Measurements from ENCODE around the gene HTRA3.

Gene HTRA3

GRCh38 chr4:8273450-8273849 is 3.9 kb downstream of the HTRA3 start:
- Histone ChIP-seq H3K9me3 (ENCODE audit: control insufficient read depth in 5 of 5, low read length in 5 of 5) (no peaks in the 10 kb centered on the region), H3K27ac (ENCODE audit: low read depth, low read length) (no peak overlapping the region), H3K36me3 (ENCODE audit: control insufficient read depth in 5 of 5, insufficient read depth in 5 of 5, low read length in 5 of 5) (no peaks in the 10 kb centered on the region), H3K4me3 (ENCODE audit: low read depth in 1 of 5, low read length in 5 of 5) (peak overlapping the region in 2 of 5 donors; percentile 61 to 71), H3K4me1 (ENCODE audit: control insufficient read depth in 5 of 5, insufficient read depth in 5 of 5, low read length in 5 of 5) (peaks cover 13 to 92% (median 67%) of the 10 kb centered on the region in 5 donors), H3K27me3 (ENCODE audit: control insufficient read depth in 5 of 5, insufficient read depth in 4 of 5, low read length in 5 of 5) (peaks cover 0 to 8% (median 5%) of the 10 kb centered on the region in 5 donors), H3K9ac (ENCODE audit: low read length in 5 of 5) (no peak overlapping the region)

DNA sequence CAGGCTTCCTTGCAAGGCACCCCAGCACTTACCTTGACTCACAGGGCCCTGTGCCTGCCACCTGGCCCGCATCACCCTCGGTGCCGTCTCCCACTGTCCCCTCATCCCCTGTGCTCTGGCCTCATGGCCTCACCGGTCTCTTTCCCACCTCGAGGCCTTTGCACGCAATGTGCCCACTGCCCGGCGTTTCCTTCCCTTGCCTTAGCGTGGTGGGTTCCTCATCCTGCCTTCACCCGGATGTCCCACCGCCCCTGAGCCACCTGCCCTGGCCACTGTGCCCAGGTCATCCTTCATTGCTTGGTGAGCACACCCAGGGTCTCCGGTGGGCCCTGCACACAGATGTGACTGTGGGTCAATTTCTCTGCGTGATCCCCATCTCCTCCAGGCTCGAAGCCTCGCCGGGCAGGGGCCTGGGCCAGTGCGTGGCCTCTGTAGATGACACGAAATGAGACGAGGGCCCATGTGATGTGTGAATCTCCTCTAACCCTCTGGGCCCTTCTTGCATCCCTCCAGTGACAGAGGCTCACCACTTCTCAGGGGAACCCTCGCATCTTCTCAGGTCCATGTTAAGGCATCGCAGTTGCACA is 4.6 kb downstream of the HTRA3 start:
- no peak overlapping the region for H3K27ac ChIP-seq (ENCODE audit: low read depth, low read length)
- no peak overlapping the region for H3K9ac ChIP-seq (ENCODE audit: low read length in 5 of 5)
- peaks cover 13 to 93% (median 70%) of the 10 kb centered on the region in 5 donors for H3K4me1 ChIP-seq (ENCODE audit: control insufficient read depth in 5 of 5, insufficient read depth in 5 of 5, low read length in 5 of 5)
- peak overlapping the region in 1 of 5 donors; percentile 11 for H3K4me3 ChIP-seq (ENCODE audit: low read depth in 1 of 5, low read length in 5 of 5)
- H3K36me3 ChIP-seq (ENCODE audit: control insufficient read depth in 5 of 5, insufficient read depth in 5 of 5, low read length in 5 of 5) = no peaks in the 10 kb centered on the region
- H3K27me3 ChIP-seq (ENCODE audit: control insufficient read depth in 5 of 5, insufficient read depth in 4 of 5, low read length in 5 of 5) = peaks cover 0 to 8% (median 4%) of the 10 kb centered on the region in 5 donors
- H3K9me3 ChIP-seq (ENCODE audit: control insufficient read depth in 5 of 5, low read length in 5 of 5) = no peaks in the 10 kb centered on the region

DNA sequence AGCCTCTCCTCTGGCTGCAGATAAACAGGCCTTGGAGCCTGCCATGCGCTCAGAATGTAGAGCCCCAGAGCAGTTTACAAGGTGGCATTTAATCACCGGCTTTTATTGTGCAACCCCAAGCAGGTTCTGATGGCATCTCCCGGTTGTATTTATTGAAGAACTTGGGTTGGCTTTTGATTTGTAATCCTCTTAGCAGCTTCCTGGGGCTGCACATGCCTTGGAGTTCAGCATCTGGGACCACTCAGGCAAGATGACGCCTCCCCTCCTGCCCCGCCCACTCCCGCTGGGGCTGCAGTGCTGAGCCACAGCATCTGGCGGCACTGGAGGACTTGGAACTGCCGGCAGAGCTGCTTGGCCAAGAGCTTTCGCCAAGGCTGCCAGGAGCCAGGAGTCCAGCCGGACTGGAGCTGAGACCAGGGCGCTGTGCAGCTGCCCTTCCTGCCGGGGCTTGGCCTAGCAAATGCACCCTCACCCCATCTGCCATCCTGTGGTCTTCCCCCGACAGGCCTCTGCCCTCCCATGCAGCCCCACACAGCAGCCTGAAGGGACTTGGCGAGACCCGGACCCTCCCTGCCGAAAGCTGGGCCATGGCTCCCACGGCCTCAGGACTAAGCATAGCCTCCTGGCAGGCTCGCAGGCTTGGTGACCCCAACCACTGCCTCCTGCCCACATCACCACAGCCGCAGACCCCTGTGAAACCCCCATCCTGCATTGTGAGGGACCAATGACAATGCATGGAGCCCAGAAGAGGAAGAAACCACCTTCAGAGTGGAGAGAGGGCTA is 5.4 kb downstream of the HTRA3 start:
- no peak overlapping the region for H3K9ac ChIP-seq (ENCODE audit: low read length in 5 of 5)

GRCh38 chr4:8275548-8275910 is 6.0 kb downstream of the HTRA3 start:
- Histone ChIP-seq H3K27ac (ENCODE audit: low read depth, low read length) (no peak overlapping the region), H3K4me3 (ENCODE audit: low read depth in 1 of 5, low read length in 5 of 5) (peak overlapping the region in 1 of 5 donors; percentile 17), H3K9me3 (ENCODE audit: control insufficient read depth in 5 of 5, low read length in 5 of 5) (no peaks in the 10 kb centered on the region), H3K4me1 (ENCODE audit: control insufficient read depth in 5 of 5, insufficient read depth in 5 of 5, low read length in 5 of 5) (peaks cover 13 to 97% (median 62%) of the 10 kb centered on the region in 5 donors), H3K27me3 (ENCODE audit: control insufficient read depth in 5 of 5, insufficient read depth in 4 of 5, low read length in 5 of 5) (peaks cover 0 to 4% (median 1%) of the 10 kb centered on the region in 5 donors), H3K9ac (ENCODE audit: low read length in 5 of 5) (no peak overlapping the region), H3K36me3 (ENCODE audit: control insufficient read depth in 5 of 5, insufficient read depth in 5 of 5, low read length in 5 of 5) (no peaks in the 10 kb centered on the region)

More for the DNA sequence above, 5.4 kb downstream of the HTRA3 start:
- H3K27me3 ChIP-seq (ENCODE audit: control insufficient read depth in 5 of 5, insufficient read depth in 4 of 5, low read length in 5 of 5) = peaks cover 0 to 8% (median 4%) of the 10 kb centered on the region in 5 donors
- H3K36me3 ChIP-seq (ENCODE audit: control insufficient read depth in 5 of 5, insufficient read depth in 5 of 5, low read length in 5 of 5) = no peaks in the 10 kb centered on the region
- no peaks in the 10 kb centered on the region for H3K9me3 ChIP-seq (ENCODE audit: control insufficient read depth in 5 of 5, low read length in 5 of 5)
- H3K4me1 ChIP-seq (ENCODE audit: control insufficient read depth in 5 of 5, insufficient read depth in 5 of 5, low read length in 5 of 5) = peaks cover 13 to 97% (median 67%) of the 10 kb centered on the region in 5 donors
- H3K4me3 ChIP-seq (ENCODE audit: low read depth in 1 of 5, low read length in 5 of 5) = peak overlapping the region in 1 of 5 donors; percentile 17
- no peak overlapping the region for H3K27ac ChIP-seq (ENCODE audit: low read depth, low read length)

GRCh38 chr4:8276358-8277240 is 7.0 kb downstream of the HTRA3 start:
- Histone ChIP-seq H3K27me3 (ENCODE audit: control insufficient read depth in 5 of 5, insufficient read depth in 4 of 5, low read length in 5 of 5) (no peaks in the 10 kb centered on the region), H3K9me3 (ENCODE audit: control insufficient read depth in 5 of 5, low read length in 5 of 5) (no peaks in the 10 kb centered on the region), H3K4me1 (ENCODE audit: control insufficient read depth in 5 of 5, insufficient read depth in 5 of 5, low read length in 5 of 5) (peaks cover 13 to 97% (median 63%) of the 10 kb centered on the region in 5 donors), H3K36me3 (ENCODE audit: control insufficient read depth in 5 of 5, insufficient read depth in 5 of 5, low read length in 5 of 5) (no peaks in the 10 kb centered on the region), H3K4me3 (ENCODE audit: low read depth in 1 of 5, low read length in 5 of 5) (peak overlapping the region in 2 of 5 donors; percentile 9 to 39), H3K27ac (ENCODE audit: low read depth, low read length) (peak overlapping the region; percentile 10), H3K9ac (ENCODE audit: low read length in 5 of 5) (no peak overlapping the region)

- H3K4me1 ChIP-seq (ENCODE audit: control insufficient read depth in 5 of 5, insufficient read depth in 5 of 5, low read length in 5 of 5) = peaks cover 13 to 93% (median 64%) of the 10 kb centered on the region in 5 donors
- no peaks in the 10 kb centered on the region for H3K9me3 ChIP-seq (ENCODE audit: control insufficient read depth in 5 of 5, low read length in 5 of 5)
- peak overlapping the region; percentile 37 for H3K27ac ChIP-seq (ENCODE audit: low read depth, low read length)
- no peak overlapping the region for H3K9ac ChIP-seq (ENCODE audit: low read length in 5 of 5)
- no peak overlapping the region for H3K4me3 ChIP-seq (ENCODE audit: low read depth in 1 of 5, low read length in 5 of 5)
- no peaks in the 10 kb centered on the region for H3K27me3 ChIP-seq (ENCODE audit: control insufficient read depth in 5 of 5, insufficient read depth in 4 of 5, low read length in 5 of 5)
- H3K36me3 ChIP-seq (ENCODE audit: control insufficient read depth in 5 of 5, insufficient read depth in 5 of 5, low read length in 5 of 5) = no peaks in the 10 kb centered on the region
Observed at GRCh38 chr4:8277356-8278008, 7.9 kb downstream of the HTRA3 start.

GRCh38 chr4:8278009-8278395 is 8.4 kb downstream of the HTRA3 start:
- H3K36me3 ChIP-seq (ENCODE audit: control insufficient read depth in 5 of 5, insufficient read depth in 5 of 5, low read length in 5 of 5) = no peaks in the 10 kb centered on the region
- H3K9me3 ChIP-seq (ENCODE audit: control insufficient read depth in 5 of 5, low read length in 5 of 5) = no peaks in the 10 kb centered on the region
- H3K9ac ChIP-seq (ENCODE audit: low read length in 5 of 5) = no peak overlapping the region
- no peak overlapping the region for H3K4me3 ChIP-seq (ENCODE audit: low read depth in 1 of 5, low read length in 5 of 5)
- H3K4me1 ChIP-seq (ENCODE audit: control insufficient read depth in 5 of 5, insufficient read depth in 5 of 5, low read length in 5 of 5) = peaks cover 8 to 88% (median 59%) of the 10 kb centered on the region in 5 donors
- H3K27ac ChIP-seq (ENCODE audit: low read depth, low read length) = peak overlapping the region; percentile 37
- no peaks in the 10 kb centered on the region for H3K27me3 ChIP-seq (ENCODE audit: control insufficient read depth in 5 of 5, insufficient read depth in 4 of 5, low read length in 5 of 5)

GRCh38 chr4:8278421-8279287 is 9.1 kb downstream of the HTRA3 start:
- Histone ChIP-seq H3K27me3 (ENCODE audit: control insufficient read depth in 5 of 5, insufficient read depth in 4 of 5, low read length in 5 of 5) (no peaks in the 10 kb centered on the region), H3K9ac (ENCODE audit: low read length in 5 of 5) (no peak overlapping the region), H3K36me3 (ENCODE audit: control insufficient read depth in 5 of 5, insufficient read depth in 5 of 5, low read length in 5 of 5) (no peaks in the 10 kb centered on the region), H3K4me3 (ENCODE audit: low read depth in 1 of 5, low read length in 5 of 5) (no peak overlapping the region), H3K27ac (ENCODE audit: low read depth, low read length) (peak overlapping the region; percentile 37), H3K4me1 (ENCODE audit: control insufficient read depth in 5 of 5, insufficient read depth in 5 of 5, low read length in 5 of 5) (peaks cover 7 to 82% (median 59%) of the 10 kb centered on the region in 5 donors), H3K9me3 (ENCODE audit: control insufficient read depth in 5 of 5, low read length in 5 of 5) (no peaks in the 10 kb centered on the region)

Data from subcutaneous abdominal adipose tissue (tissue), 5 donors.